Measurements from ENCODE around the gene EFCC1. TPM values are rescaled to one million over a fixed set of nuclear protein-coding genes. Genes with fewer than 3 reads are reported as not detected.

EFCC1 gene
- total RNA-seq, 1 donor from 2014 or later, result not detected

DNA sequence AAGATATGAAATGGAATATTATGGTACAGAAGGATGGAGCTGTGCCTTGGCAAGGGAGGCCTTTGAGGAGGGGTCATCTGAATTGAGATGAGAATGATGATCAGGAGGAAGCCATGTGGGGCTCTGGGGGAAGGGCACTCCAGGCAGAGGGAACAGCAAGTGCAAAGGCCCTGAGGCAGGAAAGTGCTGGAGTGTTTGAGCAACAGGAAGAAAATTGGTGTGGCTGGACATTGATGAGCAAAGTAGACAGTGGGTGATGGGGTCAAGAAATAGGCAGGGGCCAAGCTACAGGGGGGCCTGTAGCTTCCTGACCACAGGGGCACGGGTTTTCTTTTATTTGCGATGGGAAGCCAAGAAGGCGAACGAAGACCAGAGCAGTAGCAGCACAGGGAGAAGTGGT is 56.1 kb downstream of the EFCC1 start:
- DNase-seq (ENCODE audit: low read depth), result no peak
- H3K4me3 ChIP-seq (ENCODE audit: low read depth, low read length), result no peak overlapping the region

DNA sequence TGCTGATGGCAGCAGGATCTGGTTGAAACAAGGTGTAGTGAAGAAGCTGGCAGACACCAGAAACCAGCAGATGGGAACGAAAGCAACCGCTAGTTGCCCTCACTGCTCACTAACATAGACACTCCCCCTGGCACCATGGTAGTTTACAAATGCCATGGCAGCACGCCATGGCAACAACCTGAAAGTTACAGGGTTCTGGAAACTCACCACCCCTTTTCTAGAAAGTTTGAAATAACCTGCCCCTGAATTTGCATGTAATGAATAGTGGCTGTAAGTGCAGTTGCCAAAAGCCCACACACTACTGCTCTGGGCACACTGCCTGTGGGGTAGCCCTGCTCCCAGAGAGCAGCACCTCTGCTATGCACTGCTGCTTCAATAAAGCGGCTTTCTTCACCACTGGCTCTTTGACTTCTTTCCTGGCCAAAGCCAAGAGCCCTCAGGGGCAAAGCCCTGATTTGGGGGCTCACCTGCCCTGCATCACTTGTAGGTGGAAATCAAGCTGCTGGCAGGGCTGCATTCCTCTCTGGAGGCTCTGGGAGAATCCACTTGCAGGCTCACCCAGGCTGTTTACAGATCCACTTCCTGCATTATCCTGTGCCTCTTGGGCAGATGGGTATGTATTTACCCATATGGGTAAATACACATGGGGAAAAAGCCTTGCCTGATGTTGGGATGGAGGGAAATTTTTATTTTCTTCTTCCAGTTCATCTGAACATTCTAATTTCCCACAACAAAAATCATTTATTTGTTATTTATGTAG is 57.5 kb downstream of the EFCC1 start:
- TF ChIP-seq, protein P1, sequence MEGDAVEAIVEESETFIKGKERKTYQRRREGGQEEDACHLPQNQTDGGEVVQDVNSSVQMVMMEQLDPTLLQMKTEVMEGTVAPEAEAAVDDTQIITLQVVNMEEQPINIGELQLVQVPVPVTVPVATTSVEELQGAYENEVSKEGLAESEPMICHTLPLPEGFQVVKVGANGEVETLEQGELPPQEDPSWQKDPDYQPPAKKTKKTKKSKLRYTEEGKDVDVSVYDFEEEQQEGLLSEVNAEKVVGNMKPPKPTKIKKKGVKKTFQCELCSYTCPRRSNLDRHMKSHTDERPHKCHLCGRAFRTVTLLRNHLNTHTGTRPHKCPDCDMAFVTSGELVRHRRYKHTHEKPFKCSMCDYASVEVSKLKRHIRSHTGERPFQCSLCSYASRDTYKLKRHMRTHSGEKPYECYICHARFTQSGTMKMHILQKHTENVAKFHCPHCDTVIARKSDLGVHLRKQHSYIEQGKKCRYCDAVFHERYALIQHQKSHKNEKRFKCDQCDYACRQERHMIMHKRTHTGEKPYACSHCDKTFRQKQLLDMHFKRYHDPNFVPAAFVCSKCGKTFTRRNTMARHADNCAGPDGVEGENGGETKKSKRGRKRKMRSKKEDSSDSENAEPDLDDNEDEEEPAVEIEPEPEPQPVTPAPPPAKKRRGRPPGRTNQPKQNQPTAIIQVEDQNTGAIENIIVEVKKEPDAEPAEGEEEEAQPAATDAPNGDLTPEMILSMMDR (IDR thresholded peaks at IDR 0.05; ENCODE audit: insufficient read depth, low read length, poor library complexity, severe bottlenecking), result no peak

More for the DNA sequence above, 56.1 kb downstream of the EFCC1 start:
- TF ChIP-seq, protein P1 (IDR thresholded peaks at IDR 0.05; ENCODE audit: insufficient read depth, low read length, poor library complexity, severe bottlenecking), result no peak
- Histone ChIP-seq H3K36me3 (ENCODE audit: control insufficient read depth, insufficient read depth, low read length) (no peaks in the 10 kb centered on the region), H3K27me3 (ENCODE audit: control insufficient read depth, insufficient read depth, low read length) (peaks cover 15% of the 10 kb centered on the region)

DNA sequence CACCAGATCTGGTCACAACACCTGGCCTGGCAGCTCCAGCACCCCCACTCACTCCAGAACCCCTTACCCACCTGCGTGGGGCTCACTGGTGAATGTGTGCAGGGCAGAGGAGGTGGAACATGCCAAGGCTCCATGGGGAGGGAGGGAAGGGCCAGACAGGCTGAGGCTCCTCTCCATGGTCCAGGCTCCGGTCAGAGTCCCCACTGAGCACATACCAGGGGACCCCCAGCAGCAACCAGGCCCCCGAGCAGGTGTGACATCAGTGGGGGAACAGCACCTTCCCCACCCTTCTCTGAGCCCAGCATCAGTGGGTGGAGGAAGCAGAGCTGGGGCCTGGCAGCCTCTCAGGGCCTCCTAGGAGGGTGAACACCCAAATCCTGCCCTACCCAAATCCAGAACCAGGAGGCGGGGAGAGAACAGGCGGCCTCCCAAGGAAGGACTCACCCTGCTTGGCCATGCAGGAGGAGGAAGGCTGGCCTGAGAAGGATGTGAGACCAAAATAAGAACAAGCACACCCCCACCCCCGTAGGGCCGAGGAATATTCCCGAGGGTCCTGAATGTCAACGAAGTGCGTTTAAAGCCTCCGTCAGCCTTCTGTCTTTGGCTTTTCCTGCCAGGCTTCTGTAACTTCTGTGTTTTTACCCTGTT is 58.3 kb downstream of the EFCC1 start:
- Histone ChIP-seq H3K27me3 (ENCODE audit: control insufficient read depth, insufficient read depth, low read length) (peaks cover 15% of the 10 kb centered on the region), H3K4me3 (ENCODE audit: low read depth, low read length) (no peak overlapping the region), H3K36me3 (ENCODE audit: control insufficient read depth, insufficient read depth, low read length) (no peaks in the 10 kb centered on the region)
- no peak for DNase-seq (ENCODE audit: low read depth)
- TF ChIP-seq, protein P1 (IDR thresholded peaks at IDR 0.05; ENCODE audit: insufficient read depth, low read length, poor library complexity, severe bottlenecking), result no peak

More for the DNA sequence above, 57.5 kb downstream of the EFCC1 start:
- H3K4me3 ChIP-seq (ENCODE audit: low read depth, low read length), result no peak overlapping the region
- DNase-seq (ENCODE audit: low read depth), result no peak
- H3K36me3 ChIP-seq (ENCODE audit: control insufficient read depth, insufficient read depth, low read length), result no peaks in the 10 kb centered on the region
- H3K27me3 ChIP-seq (ENCODE audit: control insufficient read depth, insufficient read depth, low read length), result peaks cover 15% of the 10 kb centered on the region

DNA sequence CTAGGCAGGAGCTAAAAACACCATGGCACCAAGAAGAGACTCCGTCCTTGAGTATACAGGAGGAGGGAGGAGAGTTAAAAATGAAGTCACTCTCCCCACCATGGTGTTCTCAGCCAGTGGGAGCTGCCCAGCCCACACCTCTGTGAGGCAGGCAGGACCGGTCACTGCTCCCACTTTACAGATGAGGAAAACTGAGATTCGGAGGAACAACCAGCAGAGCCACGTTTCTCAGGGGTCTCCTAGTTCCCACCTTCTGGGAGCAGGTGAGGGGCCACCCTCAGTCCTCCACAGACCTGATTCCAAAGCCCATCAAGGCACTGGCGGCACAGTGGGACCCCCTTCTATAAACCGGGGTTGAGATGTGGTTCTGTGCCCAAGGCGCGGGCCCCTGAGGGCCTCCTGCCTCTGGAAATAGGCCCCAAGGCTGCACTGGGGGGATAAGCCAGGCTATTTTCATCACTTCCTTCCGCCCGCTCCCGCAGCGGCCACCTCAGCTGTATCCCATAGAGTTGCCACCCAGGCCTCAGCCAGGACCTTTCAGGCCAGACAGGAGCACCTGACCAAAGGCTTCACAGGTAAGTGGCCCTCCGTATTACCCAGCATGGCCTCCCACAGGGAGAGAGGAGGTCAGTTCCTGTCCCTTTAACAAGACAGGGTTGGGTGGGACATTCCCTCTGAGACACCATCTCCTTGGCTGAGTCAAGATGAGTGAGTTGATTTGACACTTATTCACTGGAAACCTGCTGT is 59.3 kb downstream of the EFCC1 start, which contains the start of gene GP9:
Gene GP9 (plus strand): TSS at position 504 of the 747 bp plus-strand sequence. CDS start 961 bp downstream, outside the sequence.
- no peak for DNase-seq (ENCODE audit: low read depth)
- Histone ChIP-seq H3K36me3 (ENCODE audit: control insufficient read depth, insufficient read depth, low read length) (no peaks in the 10 kb centered on the region), H3K4me3 (ENCODE audit: low read depth, low read length) (no peak within 1 kb of the TSS), H3K27me3 (ENCODE audit: control insufficient read depth, insufficient read depth, low read length) (peaks cover 17% of the 10 kb centered on the region)
- TF ChIP-seq, protein P1 (IDR thresholded peaks at IDR 0.05; ENCODE audit: insufficient read depth, low read length, poor library complexity, severe bottlenecking), result no peak

DNA sequence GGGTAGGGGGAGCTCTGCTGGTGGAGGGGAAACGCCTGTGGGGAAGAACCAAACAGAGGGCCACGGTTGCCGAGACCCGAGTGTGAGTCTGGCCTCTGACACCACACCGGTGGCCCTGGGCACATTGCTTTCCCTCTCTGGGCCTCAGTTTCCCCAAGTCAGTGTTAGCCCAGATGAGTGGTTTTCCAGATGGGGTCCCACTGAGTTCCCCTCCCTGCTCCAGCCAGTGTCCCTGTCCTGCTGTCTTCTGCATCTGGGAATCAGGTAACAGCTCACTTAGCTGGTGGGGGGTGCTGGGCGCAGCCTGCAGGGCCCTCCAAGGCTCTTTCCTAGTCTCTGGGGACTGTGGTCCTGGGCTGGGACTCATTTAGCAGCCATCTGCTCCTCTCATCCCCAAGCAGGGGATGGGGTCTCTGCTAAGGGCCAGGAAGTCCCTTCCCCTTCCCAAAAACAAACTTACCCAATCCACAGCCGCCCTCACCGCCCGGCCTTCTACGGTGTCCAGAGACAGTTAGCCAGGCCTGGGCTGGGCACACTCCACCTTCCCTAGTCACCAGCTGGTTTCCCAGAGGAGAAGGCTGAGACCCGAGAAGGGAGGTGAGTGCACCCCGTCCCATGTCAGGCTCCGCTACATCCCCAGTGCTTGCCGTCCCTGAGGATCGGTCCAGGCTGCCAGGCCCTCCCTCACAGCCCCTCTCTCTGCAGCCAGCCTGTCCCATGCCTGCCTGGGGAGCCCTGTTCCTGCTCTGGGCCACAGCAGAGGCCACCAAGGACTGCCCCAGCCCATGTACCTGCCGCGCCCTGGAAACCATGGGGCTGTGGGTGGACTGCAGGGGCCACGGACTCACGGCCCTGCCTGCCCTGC is 60.2 kb downstream of the EFCC1 start:
- H3K4me3 ChIP-seq (ENCODE audit: low read depth, low read length), result no peak overlapping the region
- H3K36me3 ChIP-seq (ENCODE audit: control insufficient read depth, insufficient read depth, low read length), result no peaks in the 10 kb centered on the region
- TF ChIP-seq, protein P1 (IDR thresholded peaks at IDR 0.05; ENCODE audit: insufficient read depth, low read length, poor library complexity, severe bottlenecking), result no peak
- peaks cover 13% of the 10 kb centered on the region for H3K27me3 ChIP-seq (ENCODE audit: control insufficient read depth, insufficient read depth, low read length)
- DNase-seq (ENCODE audit: low read depth), result no peak

Data from kidney epithelial cell (primary cell).